CD4-positive, alpha-beta T cell treated with Interleukin-6 for 4 hours (primary cell): ENCODE data around the gene CYP2F1.
"Not testable (repeated sequence)": the region's sequence is repeated elsewhere in the genome, so short reads cannot be mapped to it uniquely, and the experiment has no call there.

Source experiments
- DNase-seq: peaks from one replicate; pipeline ENCODE4 v3.0.0-alpha.2; 2020; ENCODE audit warnings: mixed read lengths

Gene CYP2F1

GRCh38 chr19:41114132-41114531 lies at the start of gene CYP2F1:
Gene CYP2F1, plus strand, starts transcription at chr19:41114432. Its CDS starts 1,757 bp downstream, at chr19:41116189.
- no peak for DNase-seq

GRCh38 chr19:41064974-41065569 lies 49.2 kb upstream of the CYP2F1 start:
- DNase-seq = no peak

DNA sequence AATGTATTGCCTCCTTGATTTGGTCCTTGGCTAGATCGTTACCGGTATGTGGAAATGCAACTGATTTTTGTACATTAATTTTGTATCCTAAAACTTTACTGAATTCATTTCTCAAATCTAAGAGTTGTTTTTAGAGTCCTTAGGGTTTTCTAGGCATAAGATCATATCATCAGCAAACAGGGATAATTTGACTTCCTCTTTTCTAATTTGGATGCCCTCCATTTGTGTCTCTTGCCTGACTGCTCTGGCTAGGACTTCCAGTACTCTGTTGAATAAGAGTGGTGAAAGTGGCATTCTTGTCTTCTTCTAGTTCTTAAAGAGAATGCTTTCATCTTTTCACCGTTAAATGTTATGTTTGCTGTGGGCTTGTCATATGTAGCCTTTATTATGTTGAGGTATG lies 37.9 kb upstream of the CYP2F1 start:
- no peak for DNase-seq

GRCh38 chr19:41083516-41083915 lies 30.7 kb upstream of the CYP2F1 start:
- DNase-seq = no peak

DNA sequence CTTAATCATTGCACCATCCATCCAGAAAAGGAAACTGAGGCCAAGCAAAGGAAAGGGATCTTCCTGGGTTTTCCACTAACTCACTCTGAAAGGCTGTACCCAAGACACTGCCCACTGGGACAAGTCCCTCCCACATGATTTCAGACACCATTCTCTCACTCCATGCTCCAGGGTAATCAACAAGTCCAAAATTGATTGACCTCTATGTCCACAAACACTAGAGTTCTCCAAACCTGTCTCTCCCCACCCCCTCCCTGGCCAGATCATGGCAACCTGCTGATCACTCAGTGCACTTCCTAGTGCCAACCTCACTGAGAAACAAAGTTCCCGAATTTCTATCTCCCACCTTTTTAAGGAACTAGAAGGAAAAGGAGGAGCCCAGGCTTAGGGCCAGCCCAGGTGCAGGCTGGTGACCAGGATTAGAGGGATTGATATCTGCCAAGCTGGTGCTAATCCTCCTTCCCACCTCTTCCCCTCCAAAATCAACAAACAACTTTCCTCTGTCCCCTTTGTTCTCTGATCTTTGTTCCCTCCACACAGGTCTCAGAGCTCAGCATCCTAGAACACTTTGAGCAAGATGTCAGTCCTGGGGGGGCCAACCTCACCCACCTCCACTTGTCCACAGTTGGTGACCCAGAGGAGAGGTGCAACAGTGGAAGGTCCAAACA lies 28.4 kb upstream of the CYP2F1 start:
- no peak for DNase-seq

- no peak for DNase-seq
Measured at GRCh38 chr19:41088151-41088550, 26.1 kb upstream of the CYP2F1 start, which contains the start of gene CYP2A13. Gene CYP2A13, plus strand, starts transcription at chr19:41088451. Its CDS starts 21 bp downstream, at chr19:41088472.

DNA sequence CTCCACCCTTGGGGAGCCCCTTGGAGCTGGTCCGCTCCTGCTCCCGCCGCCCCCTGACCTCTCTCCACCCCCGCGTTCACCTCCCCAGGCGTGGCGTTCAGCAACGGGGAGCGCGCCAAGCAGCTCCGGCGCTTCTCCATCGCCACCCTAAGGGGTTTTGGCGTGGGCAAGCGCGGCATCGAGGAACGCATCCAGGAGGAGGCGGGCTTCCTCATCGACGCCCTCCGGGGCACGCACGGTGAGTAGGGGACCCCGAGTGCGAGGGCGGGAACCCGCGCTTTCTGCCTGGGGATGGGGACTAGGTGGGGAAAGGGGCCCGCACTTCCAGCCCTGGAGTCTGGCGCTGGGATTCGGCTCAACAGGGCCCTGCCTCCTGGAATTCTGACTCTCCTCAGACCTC lies 24.3 kb upstream of the CYP2F1 start:
- DNase-seq = no peak

GRCh38 chr19:41095703-41096102 lies 18.5 kb upstream of the CYP2F1 start:
- peak; percentile 3 for DNase-seq

- no peak for DNase-seq
Measured at GRCh38 chr19:41096353-41096752, 17.9 kb upstream of the CYP2F1 start.

DNA sequence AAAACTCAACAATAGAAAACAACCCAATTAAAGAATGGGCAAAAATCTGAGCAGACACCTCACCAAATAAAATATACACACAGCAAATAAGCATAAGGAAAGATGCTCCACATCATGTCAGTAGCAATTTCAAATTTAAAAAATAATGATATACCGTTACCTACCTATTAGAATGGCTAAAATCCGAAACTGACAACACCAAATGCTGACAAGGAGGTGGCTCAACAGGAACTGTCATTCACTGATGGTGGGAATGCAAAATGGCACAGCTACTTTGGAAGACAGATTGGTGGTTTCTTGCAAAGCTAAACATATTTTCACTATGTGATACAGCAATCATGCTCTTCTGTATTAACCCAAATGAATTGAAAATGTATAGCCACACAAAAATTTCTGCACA lies 16.9 kb upstream of the CYP2F1 start:
- no peak for DNase-seq

- no peak for DNase-seq
Measured at GRCh38 chr19:41098762-41099161, 15.5 kb upstream of the CYP2F1 start.

DNA sequence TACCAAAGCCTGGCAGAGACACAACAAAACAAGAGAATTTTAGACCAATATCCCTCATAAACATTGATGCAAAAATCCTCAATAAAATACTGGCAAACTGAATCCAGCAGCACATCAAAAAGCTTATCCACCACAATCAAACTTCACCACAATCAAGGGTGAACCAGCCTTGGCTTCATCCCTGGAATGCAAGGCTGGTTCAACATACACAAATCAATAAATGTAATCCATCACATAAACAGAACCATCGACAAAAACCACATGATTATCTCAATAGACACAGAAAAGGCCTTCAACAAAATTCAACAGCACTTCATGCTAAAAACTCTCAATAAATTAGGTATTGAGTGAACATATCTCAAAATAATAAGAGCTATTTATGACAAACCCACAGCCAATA lies 12.0 kb upstream of the CYP2F1 start:
- DNase-seq = not testable (repeated sequence)

DNA sequence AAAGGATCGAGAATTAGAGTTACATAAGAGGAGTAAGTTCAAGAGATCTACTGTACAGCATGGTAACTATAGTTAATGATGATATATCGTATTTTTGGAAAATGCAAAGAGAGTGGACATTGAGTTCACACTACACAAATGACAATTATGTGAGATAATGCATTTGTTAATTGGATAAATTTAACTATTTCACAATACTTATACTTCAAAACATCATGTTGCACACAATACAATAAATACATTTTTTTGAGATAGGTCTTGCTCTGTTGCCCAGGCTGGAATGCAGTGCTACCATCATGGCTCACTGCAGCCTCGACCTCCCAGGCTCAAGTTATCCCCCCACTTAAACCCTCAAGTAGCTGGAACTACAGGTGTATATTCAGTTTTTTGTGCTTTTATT lies 8.1 kb upstream of the CYP2F1 start:
- no peak for DNase-seq

GRCh38 chr19:41111296-41111695 lies 2.9 kb upstream of the CYP2F1 start:
- no peak for DNase-seq

GRCh38 chr19:41111750-41112295 lies 2.4 kb upstream of the CYP2F1 start:
- no peak for DNase-seq

DNA sequence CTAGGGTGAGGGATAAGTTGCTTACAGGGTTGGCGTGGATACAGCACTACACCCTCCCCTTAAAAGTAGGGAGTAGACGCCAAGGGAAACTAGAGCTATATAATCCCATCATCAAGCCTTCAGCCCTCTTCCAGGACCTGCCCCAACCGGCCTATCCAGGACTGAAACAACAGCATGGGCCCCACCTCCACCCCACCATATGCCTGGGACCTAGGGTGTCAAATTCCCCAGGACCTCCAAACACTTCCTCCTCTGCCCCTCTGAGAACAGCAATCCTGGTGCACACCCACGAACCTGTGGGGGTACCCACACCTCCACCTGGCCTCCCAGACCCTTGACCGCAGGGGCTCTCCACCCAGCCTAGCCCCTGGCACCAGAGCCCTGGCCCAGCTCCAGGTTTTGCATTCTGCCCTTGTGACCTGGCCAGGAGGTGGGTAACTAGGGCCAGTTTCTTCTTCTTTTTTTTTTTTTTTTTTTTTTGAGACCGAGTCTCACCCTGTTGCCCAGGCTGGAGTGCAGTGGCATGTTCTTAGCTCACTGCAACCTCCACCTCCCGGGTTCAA lies 1.4 kb upstream of the CYP2F1 start:
- no peak for DNase-seq

DNA sequence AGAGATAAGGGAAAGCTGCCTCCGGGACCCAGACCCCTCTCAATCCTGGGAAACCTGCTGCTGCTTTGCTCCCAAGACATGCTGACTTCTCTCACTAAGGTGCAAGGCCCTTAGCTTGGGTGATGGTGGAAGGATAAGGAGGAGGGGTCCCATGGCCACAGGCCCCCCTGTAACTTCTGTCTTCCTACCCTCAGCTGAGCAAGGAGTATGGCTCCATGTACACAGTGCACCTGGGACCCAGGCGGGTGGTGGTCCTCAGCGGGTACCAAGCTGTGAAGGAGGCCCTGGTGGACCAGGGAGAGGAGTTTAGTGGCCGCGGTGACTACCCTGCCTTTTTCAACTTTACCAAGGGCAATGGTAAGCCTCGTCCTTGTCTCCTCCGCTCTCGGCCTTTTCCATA lies 2.0 kb downstream of the CYP2F1 start:
- DNase-seq = no peak

DNA sequence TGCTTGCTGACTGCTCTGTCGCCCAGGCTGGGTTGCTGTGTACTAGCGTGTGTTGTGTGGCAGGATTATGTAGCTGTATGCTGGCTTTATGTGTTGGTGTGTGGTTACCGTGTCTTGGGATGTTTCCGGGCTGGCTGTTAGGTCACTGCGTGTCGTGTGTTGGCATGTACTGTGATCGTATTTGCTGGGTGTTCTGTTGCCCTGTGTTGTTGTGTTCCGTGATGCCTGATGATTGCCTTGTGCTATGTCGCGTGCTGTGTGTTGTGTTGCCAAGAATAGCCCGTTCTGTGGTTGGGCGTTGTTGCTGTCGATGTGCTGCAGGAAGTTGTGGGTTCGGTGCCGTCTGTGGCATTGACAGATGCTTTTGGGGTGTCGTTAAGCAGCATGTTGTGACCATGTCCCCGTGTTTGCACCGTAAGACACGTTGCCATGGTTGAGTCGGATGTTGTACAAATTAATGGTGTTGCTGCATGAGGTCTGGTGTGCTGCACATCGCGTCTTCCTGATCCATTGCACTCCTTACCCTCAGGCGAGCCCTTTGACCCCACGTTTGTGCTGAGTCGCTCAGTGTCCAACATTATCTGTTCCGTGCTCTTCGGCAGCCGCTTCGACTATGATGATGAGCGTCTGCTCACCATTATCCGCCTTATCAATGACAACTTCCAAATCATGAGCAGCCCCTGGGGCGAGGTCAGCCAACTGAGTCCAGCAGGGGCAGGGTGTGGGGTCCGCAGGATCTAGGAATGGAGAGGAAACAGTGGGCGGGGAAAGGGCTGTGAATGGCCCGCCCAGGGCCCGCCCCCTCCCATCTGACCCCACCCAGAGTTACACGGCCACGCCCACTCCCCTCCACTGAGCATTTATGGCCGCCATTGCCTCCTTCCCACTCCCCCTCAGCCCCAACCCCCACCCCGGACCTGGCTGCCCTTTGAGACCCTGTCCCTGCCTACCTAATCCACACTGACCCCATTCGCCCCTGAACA lies 7.0 kb downstream of the CYP2F1 start:
- peak; percentile 67 for DNase-seq

GRCh38 chr19:41122846-41123245 lies 8.6 kb downstream of the CYP2F1 start:
- not testable (repeated sequence) for DNase-seq

DNA sequence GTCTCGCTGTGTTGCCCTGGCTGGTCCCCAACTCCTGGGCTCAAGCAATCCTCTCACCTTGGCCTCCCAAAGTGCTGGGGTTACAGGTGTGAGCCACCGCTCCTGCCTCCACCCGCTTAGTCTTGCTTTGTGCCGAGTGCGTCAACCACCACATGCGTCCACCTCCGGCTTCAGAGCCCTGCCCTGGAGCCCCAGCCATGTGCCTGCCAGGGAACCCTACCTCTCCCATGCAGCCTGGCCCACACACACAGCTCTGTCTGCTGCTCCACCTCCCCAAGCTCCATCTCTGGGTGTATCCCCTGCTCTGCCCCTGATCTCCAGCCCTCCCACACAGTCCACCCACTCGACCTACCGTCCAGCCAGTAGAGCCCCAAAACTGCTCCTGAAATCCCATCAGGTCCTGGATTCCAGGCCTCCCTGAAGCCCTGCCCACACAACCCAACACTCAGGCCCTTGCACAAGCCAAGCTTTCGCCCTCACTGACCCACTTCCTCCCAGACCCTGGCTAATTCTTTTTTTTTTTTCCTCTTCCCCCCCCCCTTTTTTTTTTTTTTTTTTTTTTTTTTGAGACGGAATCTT lies 9.6 kb downstream of the CYP2F1 start:
- no peak for DNase-seq

DNA sequence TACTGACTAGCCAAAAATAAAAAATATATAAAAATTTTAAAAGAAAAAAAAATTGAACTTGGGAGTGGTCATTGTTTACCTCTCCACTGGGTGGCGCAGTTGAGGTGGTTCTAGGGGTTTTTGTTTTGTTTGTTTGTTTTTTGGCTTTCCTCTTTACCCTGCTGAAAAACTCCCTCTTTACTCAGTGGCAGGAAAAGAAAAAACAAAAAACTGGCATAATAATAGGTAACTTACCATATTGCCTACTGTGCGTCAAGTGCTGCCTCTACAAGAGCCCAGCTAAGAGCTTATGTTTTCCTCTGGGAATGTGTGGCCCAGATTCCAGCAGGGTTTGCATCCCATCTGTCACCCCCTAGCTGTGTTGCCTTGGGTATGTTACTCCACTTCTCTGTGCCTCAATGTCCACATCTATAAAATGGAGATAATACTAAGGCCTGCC lies 12.6 kb downstream of the CYP2F1 start:
- DNase-seq = peak; percentile 61

DNA sequence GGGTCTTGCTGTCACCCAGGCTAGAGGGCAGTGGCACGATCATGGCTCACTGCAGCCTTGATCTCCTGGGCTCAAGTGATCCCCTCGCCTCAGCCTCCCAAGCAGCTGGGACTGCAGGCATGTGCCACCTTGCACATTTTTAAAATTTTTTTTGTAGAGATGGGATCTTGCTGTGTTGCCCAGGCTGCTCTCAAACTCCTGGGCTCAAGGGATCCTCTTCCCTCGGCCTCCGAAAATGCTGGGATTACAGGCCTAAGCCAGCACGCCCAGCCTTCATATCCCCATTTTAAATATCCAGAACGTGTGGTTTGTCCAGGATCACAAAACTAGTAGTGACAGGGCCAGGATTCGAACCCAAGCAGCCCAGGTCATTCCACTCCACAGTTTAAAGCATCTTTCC lies 13.1 kb downstream of the CYP2F1 start:
- not testable (repeated sequence) for DNase-seq
